CD14-positive monocyte (primary cell): ENCODE measurements around the gene SLC4A11. TPM values are rescaled to one million over a fixed set of nuclear protein-coding genes. Genes with fewer than 3 reads are reported as not detected.

Experiments used
- DNase-seq, 3 donors: peaks; one replicate each; pipeline ENCODE4 v3.0.0-alpha.2; 2011 to 2022
- H2AFZ ChIP-seq: 2 replicates; pipeline ENCODE4 v1.6.0; 2012; ENCODE audit warnings: mild to moderate bottlenecking, low read depth, low read length, inconsistent platforms; ENCODE audit not compliant: insufficient read depth, poor library complexity, severe bottlenecking
- H3K27ac ChIP-seq, 2 donors: 1 replicate in 1 of 2; 2 replicates in 1 of 2; pipeline ENCODE4 v1.5.1; 2012 to 2013; ENCODE audit warnings: low read length in 2 of 2, control low read depth in 1 of 2, inconsistent platforms in 1 of 2, low read depth in 1 of 2, mild to moderate bottlenecking in 1 of 2
- H3K27me3 ChIP-seq, 2 donors: one replicate each; pipeline versions ENCODE4 v1.6.0 to v1.6.1; 2011 to 2013; ENCODE audit warnings: low read length in 2 of 2; ENCODE audit not compliant: control insufficient read depth in 2 of 2, insufficient read depth in 2 of 2
- H3K36me3 ChIP-seq, 2 donors: replicated peaks in 1 of 2; 1 replicate in 1 of 2; 2 replicates in 1 of 2; pipeline versions ENCODE4 v1.5.1 to v1.6.1; 2012 to 2013; ENCODE audit warnings: low read length in 2 of 2, control low read depth in 1 of 2, inconsistent platforms in 1 of 2, mild to moderate bottlenecking in 1 of 2; ENCODE audit not compliant: insufficient read depth in 2 of 2, control insufficient read depth in 1 of 2
- H3K4me1 ChIP-seq, 2 donors: 1 replicate in 1 of 2; 2 replicates in 1 of 2; pipeline versions ENCODE4 v1.5.1 to v1.6.1; 2012 to 2013; ENCODE audit warnings: low read length in 2 of 2, control low read depth in 1 of 2, inconsistent platforms in 1 of 2, mild to moderate bottlenecking in 1 of 2, moderate library complexity in 1 of 2; ENCODE audit not compliant: insufficient read depth in 2 of 2, control insufficient read depth in 1 of 2
- H3K4me2 ChIP-seq: replicated peaks from 2 replicates; pipeline ENCODE3; 2012; ENCODE audit warnings: low read length, moderate library complexity, mild to moderate bottlenecking; ENCODE audit not compliant: poor library complexity, severe bottlenecking; ENCODE audit errors: extremely low read depth
- H3K4me3 ChIP-seq, 3 experiments: fragments of 200-600 bp in 1 of 3; sonication (generic) in 1 of 3; replicated peaks in 1 of 3; 1 replicate in 2 of 3; 2 replicates in 1 of 3; pipeline ENCODE4 v1.5.1; 2011 to 2013; ENCODE audit warnings: low read length in 3 of 3, mild to moderate bottlenecking in 3 of 3, control low read depth in 2 of 3, low read depth in 2 of 3, inconsistent platforms in 1 of 3, moderate library complexity in 1 of 3
- H3K79me2 ChIP-seq: 2 replicates; pipeline ENCODE4 v1.6.0; 2012; ENCODE audit warnings: mild to moderate bottlenecking, control low read depth, inconsistent platforms, low read length, moderate library complexity; ENCODE audit not compliant: insufficient read depth
- H3K9ac ChIP-seq: 2 replicates; pipeline ENCODE4 v1.6.0; 2017; ENCODE audit warnings: low read length, mild to moderate bottlenecking; ENCODE audit not compliant: insufficient read depth, poor library complexity, severe bottlenecking
- H3K9me3 ChIP-seq, 2 donors: replicated peaks in 1 of 2; 1 replicate in 1 of 2; 2 replicates in 1 of 2; pipeline versions ENCODE4 v1.5.1 to v1.6.1; 2012 to 2013; ENCODE audit warnings: low read length in 2 of 2, control low read depth in 1 of 2; ENCODE audit not compliant: control insufficient read depth in 1 of 2, insufficient read depth in 1 of 2
- H4K20me1 ChIP-seq: 2 replicates; pipeline ENCODE4 v1.6.0; 2012; ENCODE audit warnings: mild to moderate bottlenecking, low read length, control low read depth, moderate library complexity; ENCODE audit not compliant: insufficient read depth
- H3K27ac Mint-ChIP-seq, 7 donors: one replicate each; pipeline ENCODE4 v1.8.0; 2020; ENCODE audit warnings: mild to moderate bottlenecking in 7 of 7, mixed read lengths in 7 of 7, moderate library complexity in 6 of 7, inconsistent platforms in 2 of 7
- H3K27me3 Mint-ChIP-seq, 3 donors: one replicate each; pipeline ENCODE4 v1.8.0; 2021 to 2022; ENCODE audit warnings: low read depth in 3 of 3, mild to moderate bottlenecking in 3 of 3, mixed read lengths in 3 of 3, moderate library complexity in 3 of 3, inconsistent platforms in 1 of 3
- H3K36me3 Mint-ChIP-seq, 2 donors: one replicate each; pipeline ENCODE4 v1.8.0; 2020; ENCODE audit warnings: mixed read lengths in 2 of 2, inconsistent platforms in 1 of 2, mild to moderate bottlenecking in 1 of 2
- H3K4me1 Mint-ChIP-seq: one replicate; pipeline ENCODE4 v1.8.0; 2020; ENCODE audit warnings: mild to moderate bottlenecking, mixed read lengths
- H3K4me3 Mint-ChIP-seq, 2 donors: one replicate each; pipeline ENCODE4 v1.8.0; 2020; ENCODE audit warnings: mild to moderate bottlenecking in 2 of 2, mixed read lengths in 2 of 2, moderate library complexity in 1 of 2
- H3K9me3 Mint-ChIP-seq, 7 donors: one replicate each; pipeline ENCODE4 v1.8.0; 2020 to 2022; ENCODE audit warnings: mixed read lengths in 7 of 7, mild to moderate bottlenecking in 6 of 7, moderate library complexity in 6 of 7, inconsistent platforms in 2 of 7
- WGBS: methylation state at CpG from one replicate; pipeline ENCODE4 v1.1.5; 2013; ENCODE audit warnings: missing lambda C conversion rate; ENCODE audit not compliant: insufficient coverage; 5-methylcytosine and 5-hydroxymethylcytosine counted together
- intact Hi-C, 2 donors: fragments of 100-400 bp; cut with micrococcal nuclease; formaldehyde crosslinking; loops; one replicate each; pipeline versions ENCODE4 v1.15.0 to v1.15.1; 2023
- polyA plus RNA-seq, 3 donors: library from polyadenylated mRNA; depleted of rRNA in 1 of 3; unstranded in 2 of 3; stranded (reverse) in 1 of 3; fragments of 300-500 nt in 2 of 3; fragments of >200 nt in 1 of 3; fragmentation: Illumina TruSeq in 2 of 3; gene quantifications; 1 replicate in 2 of 3; 2 replicates in 1 of 3; pipeline ENCODE4 v1.2.3, GENCODE V29; 2012 to 2021
- TF ChIP-seq, protein P1 (sequence below): fragments of 200-600 bp; IDR thresholded peaks from one replicate; pipeline ENCODE4 v1.8.0; 2022; ENCODE audit warnings: antibody characterized with exemption, mild to moderate bottlenecking

SLC4A11 gene
- polyA plus RNA-seq, 3 donors = 0.11 to 0.33 TPM; not detected in 1

DNA sequence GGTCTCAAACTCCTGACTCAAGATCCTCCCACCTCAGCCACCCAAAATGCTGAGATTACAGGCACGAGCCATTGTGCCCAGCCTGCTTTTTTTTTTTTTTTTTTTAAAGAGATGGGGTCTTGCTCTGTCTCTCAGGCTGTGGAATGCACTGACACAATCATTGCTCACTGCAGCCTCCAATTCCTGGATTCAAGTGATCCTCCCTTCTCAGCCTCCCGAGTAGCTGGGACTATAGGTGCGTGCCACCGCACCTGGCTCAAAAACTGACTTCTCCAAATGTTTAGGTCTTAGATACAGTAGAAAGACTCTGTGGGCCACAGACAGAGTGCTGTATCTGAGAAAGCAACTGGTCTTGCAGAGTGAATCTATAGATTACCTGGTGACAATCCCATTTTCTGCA is 31.1 kb upstream of the SLC4A11 start:
- DNase-seq = no peak
- Histone ChIP-seq H3K27ac (no peak overlapping the region), H3K36me3 (peaks cover 42 to 69% of the 10 kb centered on the region in 2 donors), H3K27me3 (no peaks in the 10 kb centered on the region), H3K4me1 (no peaks in the 10 kb centered on the region), H3K4me3 (no peak overlapping the region), H3K4me2 (no peak overlapping the region), H3K9ac (no peak overlapping the region), H3K79me2 (no peaks in the 10 kb centered on the region), H2AFZ (no peak overlapping the region), H4K20me1 (no peaks in the 10 kb centered on the region), H3K9me3 (no peaks in the 10 kb centered on the region)
- Mint-ChIP-seq H3K27me3 (no peaks in the 10 kb centered on the region), H3K4me3 (no peak overlapping the region), H3K27ac (no peak overlapping the region), H3K9me3 (no peaks in the 10 kb centered on the region), H3K36me3 (peaks cover 55 to 89% of the 10 kb centered on the region in 2 donors), H3K4me1 (no peaks in the 10 kb centered on the region)
- whole genome bisulfite sequencing = 100% methylated on average over 2 of the region's 4 CpGs
- intact Hi-C loops = no loop called here
- TF ChIP-seq, protein P1, sequence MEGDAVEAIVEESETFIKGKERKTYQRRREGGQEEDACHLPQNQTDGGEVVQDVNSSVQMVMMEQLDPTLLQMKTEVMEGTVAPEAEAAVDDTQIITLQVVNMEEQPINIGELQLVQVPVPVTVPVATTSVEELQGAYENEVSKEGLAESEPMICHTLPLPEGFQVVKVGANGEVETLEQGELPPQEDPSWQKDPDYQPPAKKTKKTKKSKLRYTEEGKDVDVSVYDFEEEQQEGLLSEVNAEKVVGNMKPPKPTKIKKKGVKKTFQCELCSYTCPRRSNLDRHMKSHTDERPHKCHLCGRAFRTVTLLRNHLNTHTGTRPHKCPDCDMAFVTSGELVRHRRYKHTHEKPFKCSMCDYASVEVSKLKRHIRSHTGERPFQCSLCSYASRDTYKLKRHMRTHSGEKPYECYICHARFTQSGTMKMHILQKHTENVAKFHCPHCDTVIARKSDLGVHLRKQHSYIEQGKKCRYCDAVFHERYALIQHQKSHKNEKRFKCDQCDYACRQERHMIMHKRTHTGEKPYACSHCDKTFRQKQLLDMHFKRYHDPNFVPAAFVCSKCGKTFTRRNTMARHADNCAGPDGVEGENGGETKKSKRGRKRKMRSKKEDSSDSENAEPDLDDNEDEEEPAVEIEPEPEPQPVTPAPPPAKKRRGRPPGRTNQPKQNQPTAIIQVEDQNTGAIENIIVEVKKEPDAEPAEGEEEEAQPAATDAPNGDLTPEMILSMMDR = no peak

DNA sequence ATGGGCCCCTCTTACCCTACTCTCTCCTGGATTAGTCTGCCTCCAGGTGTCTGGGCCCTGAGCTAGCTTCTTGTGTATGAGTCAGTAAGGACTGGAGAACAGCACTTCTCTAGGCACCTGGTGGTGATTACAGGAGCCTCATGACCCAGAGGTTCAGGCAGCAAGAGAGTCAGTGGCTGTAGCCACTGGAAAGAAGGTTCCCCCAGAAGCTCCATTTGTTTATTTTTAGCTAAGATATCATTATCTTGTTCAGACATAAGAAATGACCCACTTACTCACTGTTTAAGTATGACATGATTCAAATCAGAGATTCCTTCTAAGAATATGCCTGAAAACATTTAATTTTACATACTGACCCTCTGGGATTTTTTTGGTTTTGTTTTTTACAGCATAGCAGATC is 23.6 kb upstream of the SLC4A11 start:
- Mint-ChIP-seq H3K27ac (no peak overlapping the region), H3K27me3 (no peaks in the 10 kb centered on the region), H3K36me3 (peaks cover 62 to 90% of the 10 kb centered on the region in 2 donors), H3K9me3 (no peaks in the 10 kb centered on the region), H3K4me1 (no peaks in the 10 kb centered on the region), H3K4me3 (no peak overlapping the region)
- H2AFZ ChIP-seq = no peak overlapping the region
- TF ChIP-seq, protein P1 = no peak
- H3K9me3 ChIP-seq = no peaks in the 10 kb centered on the region
- H3K27ac ChIP-seq = no peak overlapping the region
- no peaks in the 10 kb centered on the region for H3K27me3 ChIP-seq
- no peak overlapping the region for H3K4me3 ChIP-seq
- no peaks in the 10 kb centered on the region for H4K20me1 ChIP-seq
- DNase-seq = no peak
- no peak overlapping the region for H3K9ac ChIP-seq
- H3K4me2 ChIP-seq = no peak overlapping the region
- H3K4me1 ChIP-seq = no peaks in the 10 kb centered on the region
- peaks cover 55 to 84% of the 10 kb centered on the region in 2 donors for H3K36me3 ChIP-seq
- intact Hi-C loops = no loop called here
- H3K79me2 ChIP-seq = no peaks in the 10 kb centered on the region
